Measurements from ENCODE around the gene CREG2. TPM values are rescaled to one million over a fixed set of nuclear protein-coding genes. Genes with fewer than 3 reads are reported as not detected.

CREG2 gene
- 0.25 and 1.5 TPM in 2 replicates for total RNA-seq (ENCODE audit: low replicate concordance)

- peak; percentile 43 for DNase-seq (ENCODE audit: low read depth)
- TF ChIP-seq CTCF (IDR thresholded peaks at IDR 0.05; ENCODE audit: insufficient read depth, low read length) = peak; percentile 50
- H3K4me3 ChIP-seq (ENCODE audit: low read depth, low read length) = peak within 1 kb of the TSS; percentile 68
These were observed at the start of gene CREG2 for GRCh38 chr2:101387151-101387834. Gene CREG2 (minus strand): TSS chr2:101387503. CDS start chr2:101387457, 46 bp downstream.

GRCh38 chr2:101435001-101435862 lies 47.9 kb upstream of the CREG2 start:
- peak overlapping the region; percentile 15 for H3K4me3 ChIP-seq (ENCODE audit: low read depth, low read length)
- peak; percentile 82 for DNase-seq (ENCODE audit: low read depth)
- no peak for TF ChIP-seq CTCF (IDR thresholded peaks at IDR 0.05; ENCODE audit: insufficient read depth, low read length)

GRCh38 chr2:101433465-101433864 lies 46.2 kb upstream of the CREG2 start:
- DNase-seq (ENCODE audit: low read depth) = no peak

GRCh38 chr2:101432411-101433181 lies 45.3 kb upstream of the CREG2 start:
- peak; percentile 48 for DNase-seq (ENCODE audit: low read depth)
- TF ChIP-seq CTCF (IDR thresholded peaks at IDR 0.05; ENCODE audit: insufficient read depth, low read length) = no peak

More at GRCh38 chr2:101433465-101433864, 46.2 kb upstream of the CREG2 start:
- H3K4me3 ChIP-seq (ENCODE audit: low read depth, low read length) = no peak overlapping the region
- TF ChIP-seq CTCF (IDR thresholded peaks at IDR 0.05; ENCODE audit: insufficient read depth, low read length) = no peak

GRCh38 chr2:101431486-101431885 lies 44.2 kb upstream of the CREG2 start:
- no peak for DNase-seq (ENCODE audit: low read depth)
- no peak for TF ChIP-seq CTCF (IDR thresholded peaks at IDR 0.05; ENCODE audit: insufficient read depth, low read length)
- H3K4me3 ChIP-seq (ENCODE audit: low read depth, low read length) = no peak overlapping the region

More at GRCh38 chr2:101432411-101433181, 45.3 kb upstream of the CREG2 start:
- no peak overlapping the region for H3K4me3 ChIP-seq (ENCODE audit: low read depth, low read length)

GRCh38 chr2:101430156-101430555 lies 42.9 kb upstream of the CREG2 start:
- DNase-seq (ENCODE audit: low read depth) = no peak
- no peak for TF ChIP-seq CTCF (IDR thresholded peaks at IDR 0.05; ENCODE audit: insufficient read depth, low read length)
- H3K4me3 ChIP-seq (ENCODE audit: low read depth, low read length) = no peak overlapping the region

Measured in fibroblast of the aortic adventitia (primary cell).